Smooth muscle cell (in vitro differentiated cells): Measurements from ENCODE around the gene ZWILCH. TPM values are rescaled to one million over a fixed set of nuclear protein-coding genes. Genes with fewer than 3 reads are reported as not detected.

Experiments used
- DNase-seq: peaks from one replicate; lab custom pipeline; 2025; ENCODE audit not compliant: unreplicated experiment; lab: John Stamatoyannopoulos, UW
- H2AFZ ChIP-seq: fragments of 200-600 bp; sonication (generic); 2 replicates; pipeline ENCODE4 v1.6.0; 2016; ENCODE audit warnings: antibody characterized with exemption, low read depth, mild to moderate bottlenecking
- H3F3A ChIP-seq: fragments of 200-600 bp; sonication (generic); 2 replicates; pipeline ENCODE4 v1.6.0; 2017; ENCODE audit warnings: antibody characterized with exemption, low read depth
- H3K27ac ChIP-seq: fragments of 200-600 bp; sonication (generic); 2 replicates; pipeline ENCODE4 v1.5.1; 2016; ENCODE audit warnings: low read depth, mild to moderate bottlenecking
- H3K27me3 ChIP-seq: fragments of 200-600 bp; sonication (generic); 2 replicates; pipeline ENCODE4 v1.6.1; 2016; ENCODE audit warnings: low read depth, mild to moderate bottlenecking
- H3K36me3 ChIP-seq: fragments of 200-600 bp; sonication (generic); 2 replicates; pipeline ENCODE4 v1.5.1; 2016; ENCODE audit warnings: low read depth
- H3K4me1 ChIP-seq: fragments of 200-600 bp; sonication (generic); 2 replicates; pipeline ENCODE4 v1.5.1; 2016; ENCODE audit warnings: low read depth
- H3K4me2 ChIP-seq: fragments of 200-600 bp; sonication (generic); 2 replicates; pipeline ENCODE4 v1.6.0; 2016; ENCODE audit warnings: mild to moderate bottlenecking
- H3K4me3 ChIP-seq: fragments of 200-600 bp; sonication (generic); 2 replicates; pipeline ENCODE4 v1.5.1; 2016; ENCODE audit warnings: mild to moderate bottlenecking
- H3K79me2 ChIP-seq: fragments of 200-600 bp; sonication (generic); 2 replicates; pipeline ENCODE4 v1.6.0; 2016; ENCODE audit warnings: low read depth, mild to moderate bottlenecking
- H3K9ac ChIP-seq: fragments of 200-600 bp; sonication (generic); 2 replicates; pipeline ENCODE4 v1.6.0; 2016; ENCODE audit warnings: low read depth
- H3K9me3 ChIP-seq: fragments of 200-600 bp; sonication (generic); replicated peaks from 2 replicates; pipeline ENCODE4 v1.5.1; 2016; ENCODE audit warnings: low read depth
- H4K20me1 ChIP-seq: fragments of 200-600 bp; sonication (generic); 2 replicates; pipeline ENCODE4 v1.6.0; 2016; ENCODE audit warnings: low read depth
- CTCF ChIP-seq: fragments of 200-600 bp; sonication (generic); IDR thresholded peaks from 2 replicates; pipeline ENCODE4 v1.5.1; 2017; ENCODE audit warnings: borderline replicate concordance, mild to moderate bottlenecking, antibody characterized with exemption; ENCODE audit not compliant: insufficient read depth, poor library complexity, severe bottlenecking
- WGBS: methylation state at CpG from one replicate; pipeline ENCODE4 v1.1.7; 2016; ENCODE audit warnings: low lambda C conversion rate; 5-methylcytosine and 5-hydroxymethylcytosine counted together
- polyA plus RNA-seq: library from polyadenylated mRNA; unstranded; fragments of >200 nt; fragmentation: Nextera tagmentation; extraction: Ambion mirVana; gene quantifications from 2 replicates; pipeline ENCODE4 v1.2.1, GENCODE V29; 2016
- total RNA-seq: library from RNA; depleted of rRNA; stranded (reverse); fragments of >200 nt; gene quantifications from 2 replicates; pipeline ENCODE4 v1.2.3, GENCODE V29; 2014

ZWILCH gene
- total and polyA plus RNA-seq, 2 experiments from 2014 or later, result 17.7 to 17.9 TPM

GRCh38 chr15:66477011-66477410 lies 28.1 kb upstream of the ZWILCH start:
- H3F3A ChIP-seq, result peaks cover 3% of the 10 kb centered on the region
- no peak overlapping the region for H3K27ac ChIP-seq
- H3K4me3 ChIP-seq, result no peak overlapping the region
- H4K20me1 ChIP-seq, result peaks cover 82% of the 10 kb centered on the region
- 100% methylated on average over 2 of the region's 2 CpGs for WGBS
- no peak for DNase-seq
- no peaks in the 10 kb centered on the region for H3K27me3 ChIP-seq
- no peak overlapping the region for H2AFZ ChIP-seq
- no peaks in the 10 kb centered on the region for H3K9me3 ChIP-seq
- H3K4me2 ChIP-seq, result no peak overlapping the region
- no peak overlapping the region for H3K9ac ChIP-seq
- TF ChIP-seq CTCF, result no peak
- no peaks in the 10 kb centered on the region for H3K79me2 ChIP-seq
- H3K36me3 ChIP-seq, result no peaks in the 10 kb centered on the region
- H3K4me1 ChIP-seq, result peaks cover 6% of the 10 kb centered on the region

GRCh38 chr15:66480267-66480666 lies 24.9 kb upstream of the ZWILCH start:
- Histone ChIP-seq H3K4me3 (no peak overlapping the region), H3K27me3 (no peaks in the 10 kb centered on the region), H3K9me3 (no peaks in the 10 kb centered on the region), H3K79me2 (no peaks in the 10 kb centered on the region), H3K36me3 (no peaks in the 10 kb centered on the region), H4K20me1 (peaks cover 92% of the 10 kb centered on the region), H3K9ac (no peak overlapping the region), H3K4me2 (no peak overlapping the region), H3K27ac (peak overlapping the region; percentile 66), H3F3A (peaks cover 3% of the 10 kb centered on the region), H2AFZ (no peak overlapping the region), H3K4me1 (no peaks in the 10 kb centered on the region)
- DNase-seq, result no peak
- no peak for TF ChIP-seq CTCF
- 98% methylated on average over 6 of the region's 6 CpGs for WGBS

- Histone ChIP-seq H2AFZ (no peak overlapping the region), H3K4me3 (no peak overlapping the region), H3K27ac (peak overlapping the region; percentile 30), H3K9me3 (no peaks in the 10 kb centered on the region), H3K4me2 (peak overlapping the region; percentile 54), H3K36me3 (peaks cover 6% of the 10 kb centered on the region), H3K9ac (no peak overlapping the region), H3F3A (peaks cover 3% of the 10 kb centered on the region), H3K4me1 (no peaks in the 10 kb centered on the region), H4K20me1 (peaks cover 90% of the 10 kb centered on the region), H3K79me2 (no peaks in the 10 kb centered on the region), H3K27me3 (no peaks in the 10 kb centered on the region)
- TF ChIP-seq CTCF, result no peak
- DNase-seq, result no peak
- 73% methylated on average over 10 of the region's 10 CpGs for WGBS
Observed at GRCh38 chr15:66481107-66481856, 23.8 kb upstream of the ZWILCH start.

GRCh38 chr15:66482539-66482938 lies 22.6 kb upstream of the ZWILCH start:
- no peak for TF ChIP-seq CTCF
- H3K27me3 ChIP-seq, result no peaks in the 10 kb centered on the region
- H3K36me3 ChIP-seq, result peaks cover 13% of the 10 kb centered on the region
- H2AFZ ChIP-seq, result no peak overlapping the region
- peaks cover 3% of the 10 kb centered on the region for H3F3A ChIP-seq
- no peaks in the 10 kb centered on the region for H3K79me2 ChIP-seq
- H3K27ac ChIP-seq, result no peak overlapping the region
- no peak overlapping the region for H3K4me2 ChIP-seq
- H3K4me1 ChIP-seq, result no peaks in the 10 kb centered on the region
- peaks cover 84% of the 10 kb centered on the region for H4K20me1 ChIP-seq
- DNase-seq, result no peak
- no peak overlapping the region for H3K4me3 ChIP-seq
- no peaks in the 10 kb centered on the region for H3K9me3 ChIP-seq
- H3K9ac ChIP-seq, result no peak overlapping the region
- 98% methylated on average over 9 of the region's 9 CpGs for WGBS
